ENCODE data around the gene TMEM89.

- TF ChIP-seq REST (IDR thresholded peaks at IDR 0.05) (no peak), HOXB13 (CRISPR knock-in tag; IDR thresholded peaks at IDR 0.05; ENCODE audit: low read depth) (no peak), RNF2 (IDR thresholded peaks at IDR 0.05; ENCODE audit: borderline replicate concordance, low read depth) (no peak), SREBF2 (IDR thresholded peaks at IDR 0.05) (no peak), MAX (IDR thresholded peaks at IDR 0.05) (no peak), CEBPB (IDR thresholded peaks at IDR 0.05) (no peak), HMGXB4 (CRISPR knock-in tag; IDR thresholded peaks at IDR 0.05; ENCODE audit: borderline replicate concordance) (no peak), HEYL (CRISPR knock-in tag; IDR thresholded peaks at IDR 0.05) (no peak), KDM1A (IDR thresholded peaks at IDR 0.05; ENCODE audit: low read depth) (no peak)
- TF ChIP-seq, protein P1, sequence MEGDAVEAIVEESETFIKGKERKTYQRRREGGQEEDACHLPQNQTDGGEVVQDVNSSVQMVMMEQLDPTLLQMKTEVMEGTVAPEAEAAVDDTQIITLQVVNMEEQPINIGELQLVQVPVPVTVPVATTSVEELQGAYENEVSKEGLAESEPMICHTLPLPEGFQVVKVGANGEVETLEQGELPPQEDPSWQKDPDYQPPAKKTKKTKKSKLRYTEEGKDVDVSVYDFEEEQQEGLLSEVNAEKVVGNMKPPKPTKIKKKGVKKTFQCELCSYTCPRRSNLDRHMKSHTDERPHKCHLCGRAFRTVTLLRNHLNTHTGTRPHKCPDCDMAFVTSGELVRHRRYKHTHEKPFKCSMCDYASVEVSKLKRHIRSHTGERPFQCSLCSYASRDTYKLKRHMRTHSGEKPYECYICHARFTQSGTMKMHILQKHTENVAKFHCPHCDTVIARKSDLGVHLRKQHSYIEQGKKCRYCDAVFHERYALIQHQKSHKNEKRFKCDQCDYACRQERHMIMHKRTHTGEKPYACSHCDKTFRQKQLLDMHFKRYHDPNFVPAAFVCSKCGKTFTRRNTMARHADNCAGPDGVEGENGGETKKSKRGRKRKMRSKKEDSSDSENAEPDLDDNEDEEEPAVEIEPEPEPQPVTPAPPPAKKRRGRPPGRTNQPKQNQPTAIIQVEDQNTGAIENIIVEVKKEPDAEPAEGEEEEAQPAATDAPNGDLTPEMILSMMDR (IDR thresholded peaks at IDR 0.05): no peak
Measured at GRCh38 chr3:48591436-48591835, 30.1 kb downstream of the TMEM89 start.
